HCT116 (cell line): ENCODE data around the gene MYRFL.

Source experiments
- ATF3 ChIP-seq: IDR thresholded peaks from 2 replicates; pipeline ENCODE4 v1.6.1; 2012
- CTCF ChIP-seq, 3 experiments: fragments of 200-600 bp in 1 of 3; sonication (generic) in 1 of 3; IDR thresholded peaks in 2 of 3; conservative IDR thresholded peaks in 1 of 3; 2 replicates each; pipeline ENCODE4 v1.5.1; 2012 to 2017; ENCODE audit warnings: low read depth in 2 of 3, low read length in 2 of 3, antibody characterized with exemption in 1 of 3, borderline replicate concordance in 1 of 3, control low read depth in 1 of 3, mild to moderate bottlenecking in 1 of 3, mixed read lengths in 1 of 3, mixed run types in 1 of 3, moderate library complexity in 1 of 3; ENCODE audit not compliant: insufficient read depth in 1 of 3
- EZH2phosphoT487 ChIP-seq: fragments of 200-600 bp; IDR thresholded peaks from 2 replicates; pipeline ENCODE4 v1.6.1; 2018; ENCODE audit warnings: antibody characterized with exemption, borderline replicate concordance
- FOSL1 ChIP-seq: IDR thresholded peaks from 2 replicates; pipeline ENCODE4 v1.6.1; 2012; ENCODE audit warnings: low read depth
- POLR2A ChIP-seq: IDR thresholded peaks from 2 replicates; pipeline ENCODE4 v1.7.0; 2011; ENCODE audit warnings: borderline replicate concordance; ENCODE audit not compliant: insufficient read depth, insufficient read length; ENCODE audit errors: extremely low read depth
- POLR2AphosphoS5 ChIP-seq: IDR thresholded peaks from 2 replicates; pipeline ENCODE4 v1.6.1; 2011; ENCODE audit warnings: mild to moderate bottlenecking, low read depth, low read length, moderate library complexity
- TCF7L2 ChIP-seq: IDR thresholded peaks from 2 replicates; pipeline ENCODE4 v1.7.0; 2011; ENCODE audit warnings: borderline replicate concordance, inconsistent platforms; ENCODE audit not compliant: insufficient read depth, insufficient read length; ENCODE audit errors: extremely low read depth
- ZBTB33 ChIP-seq: IDR thresholded peaks from 2 replicates; pipeline ENCODE4 v1.6.1; 2011; ENCODE audit warnings: mild to moderate bottlenecking, low read length, moderate library complexity; ENCODE audit not compliant: insufficient replicate concordance; ENCODE audit errors: extremely low read depth

GRCh38 chr12:69948851-69949250 lies 123.8 kb downstream of the MYRFL start:
- TF ChIP-seq CTCF (IDR thresholded peaks at IDR 0.05 in 2 of 3, conservative IDR thresholded peaks at IDR 0.05 in 1 of 3; ENCODE audit: borderline replicate concordance in 1 of 3, insufficient read depth in 1 of 3, low read depth in 2 of 3, low read length in 2 of 3): no peak
- no peak for TF ChIP-seq ZBTB33
- no peak for TF ChIP-seq POLR2A
- no peak for TF ChIP-seq POLR2AphosphoS5
- TF ChIP-seq TCF7L2: no peak
- TF ChIP-seq EZH2phosphoT487: no peak
- TF ChIP-seq ATF3: no peak
- no peak for TF ChIP-seq FOSL1
